H1 (cell line): Measurements from ENCODE around the gene WSCD2. TPM values are rescaled to one million over a fixed set of nuclear protein-coding genes. Genes with fewer than 3 reads are reported as not detected.

Source experiments
- RNF2 ChIP-seq: fragments of 200-900, 300-1000 bp; sonication (generic); IDR thresholded peaks from 2 replicates; pipeline ENCODE4 v1.7.1; 2016; ENCODE audit warnings: borderline replicate concordance, low read depth, mild to moderate bottlenecking, antibody characterized with exemption, low read length; ENCODE audit not compliant: poor library complexity, severe bottlenecking; ENCODE audit errors: missing control alignments
- polyA plus RNA-seq, 7 experiments: library from polyadenylated mRNA; depleted of rRNA in 3 of 7; stranded (reverse) in 5 of 7; unstranded in 2 of 7; fragments of >200 nt in 5 of 7; fragments of 200-250 nt in 2 of 7; gene quantifications; 1 replicate in 5 of 7; 2 replicates in 1 of 7; 4 replicates in 1 of 7; pipeline versions ENCODE4 v1.2.1 to v1.2.3, GENCODE V29; 2011 to 2013; ENCODE audit warnings: missing spikeins in 2 of 7, mixed read lengths in 2 of 7
- total RNA-seq: library from RNA; stranded (reverse); fragmentation: NEBNext Ultra II Directional; extraction: Animal tissue kit (Norgen Biotek cat#: 25700); gene quantifications from 2 replicates; pipeline ENCODE4 v1.2.1, GENCODE V29; 2021

Gene WSCD2
- total and polyA plus RNA-seq, 2 of the 8 experiments (the other 6 are each of a cell fraction or from before 2014, with no cell fraction given) = 1.3 to 2.2 TPM

- no peak for TF ChIP-seq RNF2
Observed at GRCh38 chr12:108123402-108123801, 5.7 kb upstream of the WSCD2 start (continued).
